ENCODE data around the gene OTOP2.
"Not testable (repeated sequence)": the region's sequence is repeated elsewhere in the genome, so short reads cannot be mapped to it uniquely, and the experiment has no call there.

Gene OTOP2

DNA sequence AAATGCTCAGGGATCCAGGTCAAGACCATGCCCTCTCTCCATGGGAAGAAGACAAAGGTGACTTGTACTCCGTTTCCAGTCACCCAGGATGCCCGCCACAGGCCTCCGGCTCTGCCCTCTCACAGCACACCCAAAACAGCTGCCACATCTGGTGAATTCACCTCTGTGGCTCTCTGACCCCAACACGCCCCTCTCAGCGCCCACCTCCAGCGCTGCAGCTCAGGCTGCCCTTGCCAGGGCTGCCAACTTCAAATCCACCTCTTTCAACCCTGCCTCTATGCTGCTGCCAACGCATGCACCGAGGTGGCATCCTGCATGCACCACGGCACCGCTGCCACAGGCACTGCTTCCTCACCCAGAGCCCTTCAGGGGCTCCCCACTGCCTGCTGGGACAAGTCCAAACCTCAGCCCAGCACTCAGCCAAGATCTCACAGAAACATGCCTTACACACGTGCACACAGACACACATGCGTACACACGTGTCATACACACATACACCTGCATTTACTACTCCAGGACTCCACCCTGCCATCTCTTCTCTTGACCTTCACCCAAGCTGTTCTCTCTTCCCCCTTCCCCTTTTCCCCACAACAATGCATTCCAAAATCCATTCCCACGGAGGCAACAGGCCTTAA is 41.0 kb downstream of the OTOP2 start:
- TF ChIP-seq EZH2phosphoT487 (IDR thresholded peaks at IDR 0.05; ENCODE audit: borderline replicate concordance) = no peak
- TF ChIP-seq, protein P1, sequence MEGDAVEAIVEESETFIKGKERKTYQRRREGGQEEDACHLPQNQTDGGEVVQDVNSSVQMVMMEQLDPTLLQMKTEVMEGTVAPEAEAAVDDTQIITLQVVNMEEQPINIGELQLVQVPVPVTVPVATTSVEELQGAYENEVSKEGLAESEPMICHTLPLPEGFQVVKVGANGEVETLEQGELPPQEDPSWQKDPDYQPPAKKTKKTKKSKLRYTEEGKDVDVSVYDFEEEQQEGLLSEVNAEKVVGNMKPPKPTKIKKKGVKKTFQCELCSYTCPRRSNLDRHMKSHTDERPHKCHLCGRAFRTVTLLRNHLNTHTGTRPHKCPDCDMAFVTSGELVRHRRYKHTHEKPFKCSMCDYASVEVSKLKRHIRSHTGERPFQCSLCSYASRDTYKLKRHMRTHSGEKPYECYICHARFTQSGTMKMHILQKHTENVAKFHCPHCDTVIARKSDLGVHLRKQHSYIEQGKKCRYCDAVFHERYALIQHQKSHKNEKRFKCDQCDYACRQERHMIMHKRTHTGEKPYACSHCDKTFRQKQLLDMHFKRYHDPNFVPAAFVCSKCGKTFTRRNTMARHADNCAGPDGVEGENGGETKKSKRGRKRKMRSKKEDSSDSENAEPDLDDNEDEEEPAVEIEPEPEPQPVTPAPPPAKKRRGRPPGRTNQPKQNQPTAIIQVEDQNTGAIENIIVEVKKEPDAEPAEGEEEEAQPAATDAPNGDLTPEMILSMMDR (conservative IDR thresholded peaks at IDR 0.05; ENCODE audit: low read length) = no peak

GRCh38 chr17:74968361-74968780 is 44.3 kb downstream of the OTOP2 start:
- Histone ChIP-seq H3K4me3 (ENCODE audit: low read length, poor library complexity, severe bottlenecking) (no peak overlapping the region), H2AFZ (ENCODE audit: low read length) (no peak overlapping the region), H4K20me1 (ENCODE audit: insufficient read depth, low read length, poor library complexity, severe bottlenecking) (no peaks in the 10 kb centered on the region), H3K36me3 (ENCODE audit: insufficient read depth, low read length) (no peaks in the 10 kb centered on the region), H3K79me2 (ENCODE audit: insufficient read depth, low read length) (no peaks in the 10 kb centered on the region), H3K4me2 (ENCODE audit: low read depth, low read length, poor library complexity, severe bottlenecking) (no peak overlapping the region), H3K9me2 (replicated peaks; ENCODE audit: low read depth, low read length) (no peaks in the 10 kb centered on the region), H3K27me3 (ENCODE audit: insufficient read depth, low read length, poor library complexity, severe bottlenecking) (peaks cover 17% of the 10 kb centered on the region), H3K9ac (ENCODE audit: low read depth, low read length, poor library complexity, severe bottlenecking) (no peak overlapping the region), H3K9me3 (ENCODE audit: insufficient read depth, low read depth, low read length) (no peaks in the 10 kb centered on the region), H3K4me1 (ENCODE audit: insufficient read depth, low read length, poor library complexity, severe bottlenecking) (no peaks in the 10 kb centered on the region), H3F3A (ENCODE audit: low read depth) (no peaks in the 10 kb centered on the region)
- TF ChIP-seq, protein P1 (conservative IDR thresholded peaks at IDR 0.05; ENCODE audit: low read length) = no peak
- no peak for TF ChIP-seq EZH2phosphoT487 (IDR thresholded peaks at IDR 0.05; ENCODE audit: borderline replicate concordance)

More for the DNA sequence above, 41.0 kb downstream of the OTOP2 start:
- Histone ChIP-seq H3K27me3 (ENCODE audit: insufficient read depth, low read length, poor library complexity, severe bottlenecking) (no peaks in the 10 kb centered on the region), H3K36me3 (ENCODE audit: insufficient read depth, low read length) (no peaks in the 10 kb centered on the region), H3F3A (ENCODE audit: low read depth) (no peaks in the 10 kb centered on the region), H3K9ac (ENCODE audit: low read depth, low read length, poor library complexity, severe bottlenecking) (no peak overlapping the region), H3K9me2 (replicated peaks; ENCODE audit: low read depth, low read length) (no peaks in the 10 kb centered on the region), H3K79me2 (ENCODE audit: insufficient read depth, low read length) (no peaks in the 10 kb centered on the region), H3K9me3 (ENCODE audit: insufficient read depth, low read depth, low read length) (no peaks in the 10 kb centered on the region), H4K20me1 (ENCODE audit: insufficient read depth, low read length, poor library complexity, severe bottlenecking) (no peaks in the 10 kb centered on the region), H2AFZ (ENCODE audit: low read length) (no peak overlapping the region), H3K4me3 (ENCODE audit: low read length, poor library complexity, severe bottlenecking) (no peak overlapping the region), H3K4me2 (ENCODE audit: low read depth, low read length, poor library complexity, severe bottlenecking) (no peak overlapping the region), H3K4me1 (ENCODE audit: insufficient read depth, low read length, poor library complexity, severe bottlenecking) (peaks cover 7% of the 10 kb centered on the region)

GRCh38 chr17:74969501-74969900 is 45.4 kb downstream of the OTOP2 start:
- not testable (repeated sequence) for H3K79me2 ChIP-seq (ENCODE audit: insufficient read depth, low read length); H3K4me3 ChIP-seq (ENCODE audit: low read length, poor library complexity, severe bottlenecking); H3K36me3 ChIP-seq (ENCODE audit: insufficient read depth, low read length); H3K9me3 ChIP-seq (ENCODE audit: insufficient read depth, low read depth, low read length); H3K4me2 ChIP-seq (ENCODE audit: low read depth, low read length, poor library complexity, severe bottlenecking); H2AFZ ChIP-seq (ENCODE audit: low read length); H4K20me1 ChIP-seq (ENCODE audit: insufficient read depth, low read length, poor library complexity, severe bottlenecking); H3K9me2 ChIP-seq (replicated peaks; ENCODE audit: low read depth, low read length); H3K9ac ChIP-seq (ENCODE audit: low read depth, low read length, poor library complexity, severe bottlenecking); H3K4me1 ChIP-seq (ENCODE audit: insufficient read depth, low read length, poor library complexity, severe bottlenecking); H3F3A ChIP-seq (ENCODE audit: low read depth)
- peaks cover 17% of the 10 kb centered on the region for H3K27me3 ChIP-seq (ENCODE audit: insufficient read depth, low read length, poor library complexity, severe bottlenecking)

DNA sequence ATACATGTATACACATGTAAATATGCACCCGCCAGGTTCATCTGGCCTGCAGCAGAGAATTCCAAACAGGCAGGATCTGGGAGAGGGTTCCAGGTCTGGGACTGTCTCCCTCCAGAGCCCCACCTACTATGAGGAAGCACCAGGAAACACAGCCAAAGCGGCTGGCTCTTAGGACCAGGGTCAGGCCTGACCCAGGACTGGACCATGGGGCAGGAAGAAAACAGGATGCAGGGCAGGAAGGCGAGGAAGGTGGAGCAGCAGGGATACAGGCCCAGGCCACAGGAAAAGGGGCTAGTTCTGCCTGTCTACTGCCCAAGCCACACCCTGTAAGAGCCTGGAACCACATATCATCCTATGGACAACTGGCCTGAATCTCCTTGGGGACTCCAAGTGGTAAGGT is 46.3 kb downstream of the OTOP2 start:
- H4K20me1 ChIP-seq (ENCODE audit: insufficient read depth, low read length, poor library complexity, severe bottlenecking) = no peaks in the 10 kb centered on the region
- H3K4me2 ChIP-seq (ENCODE audit: low read depth, low read length, poor library complexity, severe bottlenecking) = no peak overlapping the region
- H3K9me3 ChIP-seq (ENCODE audit: insufficient read depth, low read depth, low read length) = no peaks in the 10 kb centered on the region
- H3F3A ChIP-seq (ENCODE audit: low read depth) = no peaks in the 10 kb centered on the region
- peaks cover 17% of the 10 kb centered on the region for H3K27me3 ChIP-seq (ENCODE audit: insufficient read depth, low read length, poor library complexity, severe bottlenecking)
- H3K4me3 ChIP-seq (ENCODE audit: low read length, poor library complexity, severe bottlenecking) = no peak overlapping the region
- no peaks in the 10 kb centered on the region for H3K4me1 ChIP-seq (ENCODE audit: insufficient read depth, low read length, poor library complexity, severe bottlenecking)
- H3K9ac ChIP-seq (ENCODE audit: low read depth, low read length, poor library complexity, severe bottlenecking) = no peak overlapping the region
- no peaks in the 10 kb centered on the region for H3K79me2 ChIP-seq (ENCODE audit: insufficient read depth, low read length)
- TF ChIP-seq, protein P1 (conservative IDR thresholded peaks at IDR 0.05; ENCODE audit: low read length) = no peak
- TF ChIP-seq EZH2phosphoT487 (IDR thresholded peaks at IDR 0.05; ENCODE audit: borderline replicate concordance) = no peak
- H2AFZ ChIP-seq (ENCODE audit: low read length) = no peak overlapping the region
- no peaks in the 10 kb centered on the region for H3K36me3 ChIP-seq (ENCODE audit: insufficient read depth, low read length)
- H3K9me2 ChIP-seq (replicated peaks; ENCODE audit: low read depth, low read length) = no peaks in the 10 kb centered on the region

Data from Loucy (cell line).